Measurements from ENCODE around the gene GKN1.

DNA sequence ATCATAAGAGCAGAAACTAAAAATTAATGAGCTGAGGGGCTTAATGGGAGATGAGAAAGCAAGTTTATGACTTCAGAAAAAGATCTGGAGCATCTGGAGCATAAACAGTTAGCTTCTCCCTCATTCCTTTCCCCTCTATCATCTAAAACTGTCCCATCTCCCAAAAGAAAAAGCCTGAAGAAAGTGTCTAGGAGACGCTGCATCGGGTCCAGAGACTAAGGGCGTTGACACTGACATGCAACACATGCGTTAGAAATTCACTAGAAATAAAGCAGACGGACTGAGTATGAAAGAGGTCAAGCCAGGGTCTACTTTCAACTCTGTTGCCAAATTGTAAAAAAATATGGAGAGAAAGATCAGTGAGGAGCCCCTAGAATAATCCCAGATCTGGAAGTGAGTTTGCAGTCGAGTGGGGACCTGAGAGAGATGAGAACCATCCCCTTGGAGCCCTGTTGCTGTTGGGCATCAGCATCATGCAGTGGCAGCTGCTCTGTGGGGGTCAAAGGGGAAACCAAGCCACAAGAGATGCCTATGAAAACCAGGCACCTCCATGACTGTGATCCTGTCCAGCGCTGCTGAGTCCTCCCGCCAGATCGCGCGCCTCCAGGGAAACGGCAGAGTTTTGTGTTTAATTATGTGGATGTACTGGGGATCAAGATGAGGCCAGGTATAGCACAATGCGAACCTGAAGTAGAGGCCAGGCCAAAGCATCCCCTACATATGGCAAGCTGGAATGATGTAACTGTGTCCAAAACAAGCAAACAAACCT, 52.4 kb downstream of the GKN1 start:
- TF ChIP-seq EZH2 (IDR thresholded peaks at IDR 0.05; ENCODE audit: insufficient read depth, poor library complexity, severe bottlenecking): no peak
- no peak for TF ChIP-seq EZH2phosphoT487 (IDR thresholded peaks at IDR 0.05; ENCODE audit: insufficient read depth, low read depth)
